Measurements from ENCODE around the gene ZBTB44.

Gene ZBTB44

GRCh38 chr11:130213143-130213978, 101.4 kb downstream of the ZBTB44 start:
- peak; percentile 72 for DNase-seq

GRCh38 chr11:130212431-130212961, 102.2 kb downstream of the ZBTB44 start:
- no peak for DNase-seq

- no peak for DNase-seq
Measured at GRCh38 chr11:130211781-130212401, 102.8 kb downstream of the ZBTB44 start.

GRCh38 chr11:130211144-130211543, 103.6 kb downstream of the ZBTB44 start:
- DNase-seq, result no peak

- no peak for DNase-seq
Measured at GRCh38 chr11:130209954-130210854, 104.5 kb downstream of the ZBTB44 start.

GRCh38 chr11:130209128-130209932, 105.4 kb downstream of the ZBTB44 start:
- DNase-seq, result no peak

- DNase-seq, result no peak
Measured at GRCh38 chr11:130208241-130209127, 106.2 kb downstream of the ZBTB44 start.

- no peak for DNase-seq
Measured at GRCh38 chr11:130206141-130206540, 108.6 kb downstream of the ZBTB44 start.

- DNase-seq, result no peak
Measured at GRCh38 chr11:130204703-130205095, 110.0 kb downstream of the ZBTB44 start.

GRCh38 chr11:130203766-130204702, 110.7 kb downstream of the ZBTB44 start:
- DNase-seq, result no peak

- DNase-seq, result no peak
Measured at GRCh38 chr11:130202818-130203689, 111.7 kb downstream of the ZBTB44 start.

- DNase-seq, result no peak
Measured at GRCh38 chr11:130202009-130202817, 112.5 kb downstream of the ZBTB44 start.

- no peak for DNase-seq
Measured at GRCh38 chr11:130201026-130201425, 113.7 kb downstream of the ZBTB44 start.

- DNase-seq, result no peak
Measured at GRCh38 chr11:130199792-130200191, 114.9 kb downstream of the ZBTB44 start.

GRCh38 chr11:130198964-130199363, 115.8 kb downstream of the ZBTB44 start:
- no peak for DNase-seq

GRCh38 chr11:130198292-130198691, 116.4 kb downstream of the ZBTB44 start:
- no peak for DNase-seq

- no peak for DNase-seq
Measured at GRCh38 chr11:130197386-130198035, 117.2 kb downstream of the ZBTB44 start.
